NCI-H1417 treated with DMSO at 0.1 percent for 48 hours (cell line): ENCODE measurements around the gene VCPKMT.

Source experiments
- DNase-seq: peaks from one replicate; lab custom pipeline; 2025; lab: John Stamatoyannopoulos, UW

The VCPKMT gene

DNA sequence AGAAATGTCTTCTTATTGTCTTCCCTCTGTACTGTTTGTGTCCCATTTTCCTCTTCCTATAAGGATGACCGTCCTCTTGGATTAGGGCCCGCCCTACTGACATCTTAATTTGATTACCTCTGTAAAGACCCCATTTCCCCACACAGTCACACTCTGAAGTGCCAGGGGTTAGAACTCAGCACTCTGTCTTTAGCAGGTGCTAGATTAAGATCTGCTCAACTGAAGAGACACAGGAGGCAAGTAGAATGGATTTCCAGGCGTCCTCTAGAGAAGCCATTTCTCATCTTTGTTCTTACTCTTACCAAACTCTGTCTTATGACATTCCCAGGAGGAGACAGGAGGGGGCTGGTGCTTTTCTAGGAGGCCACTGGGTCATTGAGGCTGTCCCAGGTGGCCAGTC is 50.8 kb downstream of the VCPKMT start:
- DNase-seq: no peak

DNA sequence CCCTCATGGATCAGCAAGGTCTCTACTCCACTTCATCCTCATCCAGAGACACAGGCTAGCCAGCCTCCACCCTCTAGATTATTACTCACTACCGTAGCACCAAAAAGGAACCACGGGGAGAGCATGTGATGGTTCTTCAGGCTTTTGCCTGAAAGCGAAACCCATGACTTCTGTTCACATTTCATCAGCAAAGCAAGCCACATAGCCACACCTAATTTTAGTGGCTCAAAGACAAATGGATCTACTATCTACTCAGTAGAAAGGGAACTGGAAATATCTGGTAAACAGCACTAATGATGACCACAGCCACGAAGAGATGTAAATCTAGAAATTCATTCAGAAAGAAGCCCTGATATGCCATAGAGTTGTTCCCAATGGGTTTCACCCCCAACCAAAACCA is 51.4 kb downstream of the VCPKMT start:
- DNase-seq: no peak

- DNase-seq: no peak
Observed at GRCh38 chr14:50063876-50064420, 52.4 kb downstream of the VCPKMT start.

DNA sequence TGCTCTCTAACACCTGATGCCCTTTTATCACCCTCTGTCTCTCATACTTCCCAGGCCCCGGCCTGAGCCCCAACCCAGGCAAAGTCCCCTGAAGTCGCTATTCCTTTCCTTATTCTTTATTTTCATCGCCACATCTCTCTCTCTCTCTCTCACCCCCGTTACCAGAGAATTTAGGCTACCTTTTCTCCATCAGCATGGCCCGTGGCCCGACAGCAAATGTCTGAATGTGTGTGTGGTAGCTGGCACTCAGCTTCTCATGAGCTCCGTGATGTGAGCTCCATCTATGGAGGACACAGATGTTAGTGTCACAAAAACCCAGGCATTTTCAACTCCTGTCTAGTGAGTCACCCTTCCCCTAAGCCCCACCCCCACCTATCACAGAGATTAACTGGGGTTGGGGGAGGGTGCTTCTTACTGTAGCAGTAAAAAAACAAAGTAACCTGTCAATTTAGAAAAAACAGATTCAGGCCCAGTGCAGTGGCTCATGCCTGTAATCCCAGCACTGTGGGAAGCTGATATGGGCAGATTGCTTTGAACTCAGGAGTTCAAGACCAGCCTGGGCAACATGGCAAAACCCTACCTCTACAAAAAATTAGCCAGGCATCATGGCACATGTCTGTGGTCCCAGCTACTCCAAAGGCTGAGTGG is 53.8 kb downstream of the VCPKMT start:
- no peak for DNase-seq

DNA sequence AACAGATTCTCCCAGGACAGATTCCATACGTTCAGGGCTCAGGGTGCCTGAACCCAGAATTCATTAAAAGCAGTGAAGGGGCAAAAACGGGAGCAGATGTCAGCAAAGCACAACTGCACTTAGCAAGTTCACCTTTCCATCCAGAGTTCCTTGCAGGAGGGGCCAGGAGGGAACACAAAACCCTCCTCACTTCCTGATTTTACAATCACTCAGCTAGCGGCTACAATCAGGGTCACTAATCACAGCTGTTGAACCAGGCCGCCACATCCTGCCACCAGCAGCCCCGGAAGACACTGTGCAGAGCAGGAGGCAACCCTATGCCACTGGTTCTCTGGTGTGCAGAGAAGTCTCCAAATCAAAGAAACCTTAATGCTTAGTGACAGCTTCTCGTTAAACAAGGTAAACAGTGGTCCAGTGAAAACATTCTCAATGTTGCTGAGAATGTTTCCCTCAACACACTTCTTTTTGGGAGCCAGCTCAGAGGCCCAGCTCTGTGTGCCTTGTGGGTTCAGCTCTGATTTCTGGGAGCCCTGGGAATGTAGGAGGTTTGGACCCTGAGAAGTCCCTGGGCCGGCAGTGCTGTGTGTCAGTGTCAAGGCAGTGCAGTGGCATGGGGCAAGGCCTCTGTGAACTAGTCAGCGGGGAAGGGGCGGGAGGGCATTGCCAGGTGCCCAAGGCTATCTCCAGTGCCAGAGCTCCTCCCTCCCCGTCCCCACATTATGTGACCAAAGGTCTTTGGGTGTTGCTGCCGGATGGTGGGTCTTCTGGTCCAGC is 54.5 kb downstream of the VCPKMT start:
- DNase-seq: no peak

- no peak for DNase-seq
Observed at GRCh38 chr14:50060871-50061663, 55.3 kb downstream of the VCPKMT start.

DNA sequence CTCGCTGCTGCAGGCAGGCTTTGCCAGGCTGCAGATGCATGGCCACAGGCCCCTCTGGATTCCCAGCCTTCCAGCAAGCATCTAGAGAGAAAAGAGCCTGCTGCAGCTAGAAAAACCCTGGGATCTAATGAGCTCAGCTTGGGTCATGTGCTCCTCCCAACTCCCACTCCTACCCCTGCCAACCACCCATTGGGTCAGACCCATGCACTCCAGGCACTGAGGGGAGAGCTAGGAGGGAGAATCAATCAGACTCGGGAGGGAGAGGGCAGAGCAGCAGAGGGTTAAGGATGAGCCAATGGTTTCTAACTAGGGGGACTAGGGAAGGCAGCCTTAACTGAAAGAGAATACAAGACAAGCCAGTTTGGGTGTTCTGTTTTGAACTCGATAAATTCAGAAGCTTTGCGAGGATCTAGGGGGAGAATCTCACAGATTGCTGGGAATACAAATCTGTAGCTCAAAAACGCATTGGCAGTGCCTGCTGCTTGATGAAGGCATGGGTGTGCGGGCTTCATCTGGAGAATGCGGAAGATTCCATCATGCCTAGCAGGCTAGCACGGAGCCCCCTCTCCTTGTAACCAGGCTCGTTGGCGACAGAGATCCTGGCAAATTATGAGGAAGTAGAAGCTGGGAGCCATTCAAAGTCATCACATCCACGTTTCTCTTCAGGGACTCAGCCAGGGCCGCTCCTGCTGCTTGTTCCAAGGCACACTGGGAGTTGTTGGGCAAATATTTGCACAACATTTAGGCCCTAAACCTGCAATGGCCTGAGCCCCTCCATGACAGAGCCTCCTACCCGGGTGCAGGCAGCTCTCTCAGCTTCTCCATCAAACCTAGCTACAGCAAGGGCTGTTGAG is 56.4 kb downstream of the VCPKMT start:
- no peak for DNase-seq
